Tibial nerve (tissue), 4 donors: ENCODE measurements around the gene HOXA1. TPM values are rescaled to one million over a fixed set of nuclear protein-coding genes. Genes with fewer than 3 reads are reported as not detected.
A peak's percentile ranks its signal among the peaks of the same experiment; 100 is the strongest.

Source experiments
- DNase-seq, 2 donors: peaks; one replicate each; pipeline ENCODE4 v3.0.0-alpha.2; 2019; ENCODE audit warnings: low spot score in 2 of 2
- H3K27ac ChIP-seq, 4 donors: fragments of 200-600 bp; sonication (generic) in 3 of 4; one replicate each; pipeline ENCODE4 v1.5.1; 2017 to 2019; ENCODE audit warnings: mild to moderate bottlenecking in 1 of 4
- H3K27me3 ChIP-seq, 2 donors: fragments of 200-600 bp; sonication (generic) in 1 of 2; one replicate each; pipeline versions ENCODE4 v1.5.1 to v1.6.0; 2017 to 2019
- H3K36me3 ChIP-seq, 3 donors: fragments of 200-600 bp; sonication (generic); one replicate each; pipeline ENCODE4 v1.5.1; 2018 to 2019
- H3K4me1 ChIP-seq, 4 donors: fragments of 200-600 bp; sonication (generic) in 3 of 4; one replicate each; pipeline ENCODE4 v1.5.1; 2017 to 2019
- H3K4me3 ChIP-seq, 4 donors: fragments of 200-600 bp; sonication (generic) in 3 of 4; one replicate each; pipeline ENCODE4 v1.5.1; 2017 to 2019; ENCODE audit warnings: mild to moderate bottlenecking in 1 of 4, moderate library complexity in 1 of 4
- H3K9me3 ChIP-seq, 4 donors: fragments of 200-600 bp; sonication (generic) in 3 of 4; one replicate each; pipeline ENCODE4 v1.5.1; 2017 to 2019
- CTCF ChIP-seq, 5 experiments: fragments of 200-600 bp in 3 of 5; fragments of 450-650 bp in 2 of 5; sonication (generic) in 3 of 5; IDR thresholded peaks; one replicate each; pipeline ENCODE4 v1.5.1; 2016 to 2019; ENCODE audit warnings: antibody characterized with exemption in 5 of 5, mild to moderate bottlenecking in 3 of 5, moderate library complexity in 2 of 5
- EP300 ChIP-seq, 2 donors: sonication (generic); formaldehyde crosslinking; IDR thresholded peaks; one replicate each; pipeline ENCODE4 v1.6.1; 2017; ENCODE audit warnings: antibody characterized with exemption in 2 of 2, mild to moderate bottlenecking in 1 of 2
- POLR2A ChIP-seq, 2 donors: fragments of 450-650 bp; IDR thresholded peaks; one replicate each; pipeline ENCODE4 v1.6.1; 2017; ENCODE audit warnings: antibody characterized with exemption in 2 of 2, mild to moderate bottlenecking in 2 of 2, moderate library complexity in 2 of 2
- WGBS, 2 donors: methylation state at CpG; one replicate each; pipeline ENCODE4 v1.1.5; 2018; 5-methylcytosine and 5-hydroxymethylcytosine counted together
- total RNA-seq, 4 donors: library from RNA; depleted of rRNA; stranded (reverse); fragments of >200 nt; gene quantifications; one replicate each; pipeline ENCODE4 v1.1.0, GENCODE V29; 2016

HOXA1 gene
- total RNA-seq, 4 donors from 2014 or later, result 0.44 to 2.1 (median 1.2) TPM

- H3K36me3 ChIP-seq, result peaks cover 0 to 9% (median 0%) of the 10 kb centered on the region in 3 donors
Observed at GRCh38 chr7:27110186-27111031, 14.6 kb upstream of the HOXA1 start.

GRCh38 chr7:27109466-27110185, 13.8 kb upstream of the HOXA1 start:
- DNase-seq, result no peak
- peaks cover 0 to 9% (median 0%) of the 10 kb centered on the region in 3 donors for H3K36me3 ChIP-seq
- peaks cover 0 to 67% (median 4%) of the 10 kb centered on the region in 4 donors for H3K4me1 ChIP-seq
- H3K9me3 ChIP-seq, result no peaks in the 10 kb centered on the region
- TF ChIP-seq POLR2A (IDR thresholded peaks at IDR 0.05), result no peak
- TF ChIP-seq CTCF (IDR thresholded peaks at IDR 0.05), result no peak
- TF ChIP-seq EP300 (IDR thresholded peaks at IDR 0.05), result no peak
- peaks cover 0 to 63% of the 10 kb centered on the region in 2 donors for H3K27me3 ChIP-seq
- H3K4me3 ChIP-seq, result no peak overlapping the region
- 92% methylated on average over 4 of the region's 4 CpGs for WGBS, 2 donors
- H3K27ac ChIP-seq, result peak overlapping the region in 3 of 4 donors; percentile 68 to 77 (median 68)

More at GRCh38 chr7:27110186-27111031, 14.6 kb upstream of the HOXA1 start:
- H3K27me3 ChIP-seq, result peaks cover 0 to 63% of the 10 kb centered on the region in 2 donors
- WGBS, 2 donors, result 49 to 52% methylated on average over 49 to 60 of the region's 66 CpGs
- peaks cover 0 to 70% (median 4%) of the 10 kb centered on the region in 4 donors for H3K4me1 ChIP-seq
- no peaks in the 10 kb centered on the region for H3K9me3 ChIP-seq
- TF ChIP-seq CTCF (IDR thresholded peaks at IDR 0.05), result no peak
- TF ChIP-seq EP300 (IDR thresholded peaks at IDR 0.05), result no peak
- no peak for TF ChIP-seq POLR2A (IDR thresholded peaks at IDR 0.05)
- H3K27ac ChIP-seq, result peak overlapping the region in 3 of 4 donors; percentile 47 to 77 (median 68)
- H3K4me3 ChIP-seq, result peak overlapping the region in 2 of 4 donors; percentile 6 to 16
- DNase-seq, result no peak

- Histone ChIP-seq H3K36me3 (peaks cover 0 to 9% (median 0%) of the 10 kb centered on the region in 3 donors), H3K27ac (peak overlapping the region in 3 of 4 donors; percentile 29 to 77 (median 68)), H3K4me1 (peaks cover 0 to 60% (median 4%) of the 10 kb centered on the region in 4 donors), H3K27me3 (peaks cover 0 to 61% of the 10 kb centered on the region in 2 donors), H3K9me3 (no peaks in the 10 kb centered on the region), H3K4me3 (peak overlapping the region in 1 of 4 donors; percentile 34)
- WGBS, 2 donors, result 54 to 63% methylated on average over 28 to 40 of the region's 41 CpGs
- TF ChIP-seq POLR2A (IDR thresholded peaks at IDR 0.05) (peak in 1 of 2 donors; percentile 28), CTCF (IDR thresholded peaks at IDR 0.05) (no peak), EP300 (IDR thresholded peaks at IDR 0.05) (peak in 1 of 2 donors; percentile 37)
- DNase-seq, result no peak
Observed at GRCh38 chr7:27108390-27109127, 12.8 kb upstream of the HOXA1 start.

GRCh38 chr7:27107391-27108381, 11.9 kb upstream of the HOXA1 start:
- Histone ChIP-seq H3K4me3 (peak overlapping the region in 1 of 4 donors; percentile 34), H3K27me3 (peaks cover 0 to 61% of the 10 kb centered on the region in 2 donors), H3K36me3 (peaks cover 0 to 9% (median 0%) of the 10 kb centered on the region in 3 donors), H3K9me3 (no peaks in the 10 kb centered on the region), H3K27ac (peak overlapping the region in 3 of 4 donors; percentile 68 to 77 (median 74)), H3K4me1 (peaks cover 0 to 58% (median 4%) of the 10 kb centered on the region in 4 donors)
- WGBS, 2 donors, result 63 to 73% methylated on average over 42 to 46 of the region's 47 CpGs
- no peak for TF ChIP-seq CTCF (IDR thresholded peaks at IDR 0.05)
- TF ChIP-seq POLR2A (IDR thresholded peaks at IDR 0.05), result no peak
- no peak for TF ChIP-seq EP300 (IDR thresholded peaks at IDR 0.05)
- DNase-seq, result no peak
